Activated CD8-positive, alpha-beta memory T cell treated with anti-CD3 and anti-CD28 coated beads, Interleukin-2, amount 50 U/mL, for 1 hour (primary cell): ENCODE measurements around the gene CDA.

Experiments
- DNase-seq: peaks from one replicate; pipeline ENCODE4 v3.0.0-alpha.2; 2020; ENCODE audit errors: extremely low read depth

CDA gene

GRCh38 chr1:20588634-20589225, at the start of gene CDA:
CDA (plus strand) TSS chr1:20589097; CDS start chr1:20589130, 33 bp downstream.
- DNase-seq, result no peak

- DNase-seq, result no peak
Observed at GRCh38 chr1:20540281-20540680, 48.6 kb upstream of the CDA start.

DNA sequence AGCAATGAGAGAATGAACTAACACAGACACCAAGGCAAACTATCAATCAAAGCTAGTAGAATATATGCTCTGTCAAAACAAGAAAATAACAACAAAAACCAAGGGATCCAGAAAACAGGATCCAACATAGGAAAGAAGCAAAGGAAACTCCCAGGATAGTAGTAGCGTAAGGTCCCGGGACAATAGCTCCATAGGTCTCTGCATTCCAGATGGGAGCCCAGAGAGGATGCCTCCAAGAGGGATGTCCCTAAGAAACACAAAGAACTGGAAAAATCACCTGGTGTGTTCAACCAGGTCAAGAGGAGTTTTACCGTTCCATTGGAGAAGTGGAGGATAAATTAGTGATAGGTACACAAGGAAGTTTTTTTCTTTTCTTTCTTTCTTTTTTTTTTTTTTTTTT, 42.3 kb upstream of the CDA start:
- DNase-seq, result no peak

DNA sequence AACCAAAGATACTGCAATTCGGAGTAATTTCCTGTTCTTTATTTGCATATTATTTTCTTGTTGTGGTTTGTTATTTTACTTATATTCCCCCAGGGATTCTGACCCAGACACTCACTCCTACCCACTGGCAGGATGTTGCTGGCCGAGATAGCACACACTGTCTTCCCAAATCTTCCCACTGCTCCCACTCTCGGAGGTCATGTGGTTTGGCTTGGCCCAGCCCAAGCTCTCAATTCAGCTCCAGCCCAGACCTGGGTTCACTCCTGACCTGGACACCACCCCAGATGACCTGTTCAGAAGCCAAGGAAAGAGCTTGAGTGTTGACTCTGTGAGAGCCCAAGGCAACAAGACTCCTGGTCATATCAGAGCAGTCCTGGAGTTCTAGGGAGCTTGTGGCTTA, 37.7 kb upstream of the CDA start:
- no peak for DNase-seq

GRCh38 chr1:20551945-20552727, 36.8 kb upstream of the CDA start, which contains the start of gene FAM43B:
FAM43B (plus strand) TSS chr1:20552573; CDS start chr1:20552974, 401 bp downstream.
- DNase-seq, result no peak

DNA sequence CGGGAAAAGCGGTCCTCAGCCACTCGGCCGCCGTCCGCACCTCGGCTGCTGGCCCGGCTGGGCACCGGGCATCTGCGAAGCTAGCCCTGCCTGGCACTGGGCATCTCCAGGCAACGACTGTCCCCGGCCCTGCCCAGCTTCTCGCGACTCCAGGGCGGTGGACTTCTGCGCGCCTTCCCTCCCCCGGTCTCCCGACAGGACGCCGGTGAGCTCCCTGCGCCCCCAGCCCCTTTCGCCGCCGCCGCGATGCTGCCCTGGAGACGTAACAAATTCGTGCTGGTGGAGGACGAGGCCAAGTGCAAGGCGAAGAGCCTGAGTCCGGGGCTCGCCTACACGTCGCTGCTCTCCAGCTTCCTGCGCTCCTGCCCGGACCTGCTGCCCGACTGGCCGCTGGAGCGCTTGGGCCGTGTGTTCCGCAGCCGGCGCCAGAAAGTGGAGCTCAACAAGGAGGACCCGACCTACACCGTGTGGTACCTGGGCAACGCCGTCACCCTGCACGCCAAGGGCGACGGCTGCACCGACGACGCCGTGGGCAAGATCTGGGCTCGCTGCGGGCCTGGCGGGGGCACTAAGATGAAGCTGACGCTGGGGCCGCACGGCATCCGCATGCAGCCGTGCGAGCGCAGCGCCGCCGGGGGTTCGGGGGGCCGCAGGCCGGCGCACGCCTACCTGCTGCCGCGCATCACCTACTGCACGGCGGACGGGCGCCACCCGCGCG, 36.0 kb upstream of the CDA start:
- no peak for DNase-seq

- DNase-seq, result no peak
Observed at GRCh38 chr1:20555025-20555757, 33.7 kb upstream of the CDA start.

- no peak for DNase-seq
Observed at GRCh38 chr1:20555758-20556120, 33.2 kb upstream of the CDA start.

DNA sequence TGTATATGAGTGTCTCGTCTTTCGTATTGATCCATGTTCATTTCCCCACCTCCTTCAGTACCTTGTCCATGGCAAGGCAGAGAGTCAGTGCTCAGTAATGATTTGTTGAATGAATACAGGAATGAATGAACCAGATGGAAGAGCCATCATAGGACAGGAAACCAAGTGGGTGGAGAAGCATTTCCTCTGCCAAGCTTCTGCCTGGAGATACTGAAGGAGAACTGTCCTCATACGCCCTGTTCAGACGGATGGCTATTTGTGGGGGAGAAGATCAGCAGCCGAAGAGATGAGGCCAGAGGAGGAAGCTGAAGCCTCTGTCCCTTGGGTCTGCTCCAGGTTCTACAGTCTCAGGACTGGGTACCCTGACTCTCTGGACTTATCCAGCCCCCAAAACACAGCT, 30.7 kb upstream of the CDA start:
- DNase-seq, result no peak

DNA sequence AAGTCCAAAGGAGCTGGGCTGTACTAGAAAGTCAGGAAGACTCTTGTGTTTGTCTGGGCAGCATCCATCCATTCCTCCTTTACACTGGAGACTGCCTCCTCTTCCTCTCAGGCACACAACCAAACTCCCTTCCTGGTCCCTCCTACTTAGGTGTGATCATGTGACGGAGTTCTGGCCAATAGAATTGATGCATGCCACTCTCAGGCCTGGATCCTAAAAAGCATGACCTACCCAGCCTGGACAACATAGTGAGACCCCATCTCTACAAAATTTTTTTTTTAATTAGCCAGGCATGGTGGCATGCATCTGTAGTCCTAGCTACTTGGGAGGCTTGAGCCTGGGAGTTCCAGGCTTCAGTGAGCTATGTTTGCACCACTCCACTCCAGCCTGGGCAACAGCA, 27.9 kb upstream of the CDA start:
- no peak for DNase-seq

GRCh38 chr1:20565234-20565633, 23.7 kb upstream of the CDA start:
- DNase-seq, result no peak

DNA sequence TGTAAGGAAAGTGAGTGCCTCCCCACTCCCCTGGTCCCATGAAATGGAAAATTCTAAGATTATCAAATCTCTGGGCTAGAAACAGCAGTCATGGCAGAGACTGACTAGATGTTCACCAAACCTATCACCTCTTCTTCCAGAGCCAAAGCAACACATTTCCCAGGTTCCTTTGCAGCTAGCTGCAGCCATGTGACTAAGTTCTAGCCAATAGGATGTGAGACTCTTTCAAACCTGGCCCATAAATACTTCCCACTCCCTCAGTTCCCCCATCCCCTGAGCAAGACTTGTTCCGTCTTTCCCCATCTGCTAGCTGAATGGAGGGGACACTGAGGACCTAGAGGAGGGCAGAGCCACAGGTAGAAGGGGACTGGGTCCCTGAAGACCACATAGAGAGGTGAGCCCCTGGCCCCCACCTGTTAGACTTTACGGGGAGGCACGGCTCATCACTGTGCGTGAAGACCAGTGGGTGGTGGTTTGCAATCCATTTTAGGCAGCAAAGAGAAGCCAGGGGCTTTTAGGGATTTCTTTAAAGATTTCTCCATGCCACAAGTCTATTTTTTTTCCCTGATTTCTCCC, 19.3 kb upstream of the CDA start:
- DNase-seq, result no peak

DNA sequence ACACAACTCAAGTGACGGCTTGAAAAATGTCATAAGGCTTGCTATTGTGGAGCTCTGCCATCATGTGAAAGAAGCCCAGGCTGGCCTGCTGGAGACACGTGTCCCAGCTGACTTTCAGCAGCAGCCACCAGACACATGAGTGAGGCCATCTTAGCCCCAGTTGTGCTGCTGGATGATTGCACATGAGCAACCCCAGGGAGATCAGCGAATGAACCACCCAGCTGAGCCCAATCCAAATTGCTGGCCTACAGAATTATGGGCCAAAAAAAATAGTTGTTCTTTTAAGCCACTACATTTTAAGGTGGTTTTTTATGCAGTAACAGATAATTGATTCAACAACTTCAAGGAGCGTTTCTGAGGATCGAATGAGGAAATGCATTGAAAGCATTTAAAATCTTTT, 17.5 kb upstream of the CDA start:
- no peak for DNase-seq

DNA sequence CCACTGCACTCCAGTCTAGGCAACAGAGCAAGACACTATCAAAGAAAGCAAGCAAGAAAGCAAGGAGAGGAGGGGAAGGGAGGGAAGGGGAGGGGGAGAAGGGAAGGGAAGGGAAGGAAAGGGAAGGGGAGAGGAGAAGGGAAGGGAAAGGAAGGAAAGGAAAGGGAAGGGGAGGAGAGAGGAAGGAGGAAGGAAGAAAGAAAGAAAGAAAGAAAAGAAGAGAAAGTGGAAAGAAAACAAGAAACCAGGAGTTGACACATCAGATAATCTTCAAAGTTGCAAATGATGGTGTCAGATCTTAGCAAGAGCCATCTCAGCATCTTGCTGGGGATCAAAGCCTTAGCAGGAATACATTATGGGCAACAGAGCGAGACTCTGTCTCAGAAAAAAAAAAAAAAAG, 14.9 kb upstream of the CDA start:
- no peak for DNase-seq

DNA sequence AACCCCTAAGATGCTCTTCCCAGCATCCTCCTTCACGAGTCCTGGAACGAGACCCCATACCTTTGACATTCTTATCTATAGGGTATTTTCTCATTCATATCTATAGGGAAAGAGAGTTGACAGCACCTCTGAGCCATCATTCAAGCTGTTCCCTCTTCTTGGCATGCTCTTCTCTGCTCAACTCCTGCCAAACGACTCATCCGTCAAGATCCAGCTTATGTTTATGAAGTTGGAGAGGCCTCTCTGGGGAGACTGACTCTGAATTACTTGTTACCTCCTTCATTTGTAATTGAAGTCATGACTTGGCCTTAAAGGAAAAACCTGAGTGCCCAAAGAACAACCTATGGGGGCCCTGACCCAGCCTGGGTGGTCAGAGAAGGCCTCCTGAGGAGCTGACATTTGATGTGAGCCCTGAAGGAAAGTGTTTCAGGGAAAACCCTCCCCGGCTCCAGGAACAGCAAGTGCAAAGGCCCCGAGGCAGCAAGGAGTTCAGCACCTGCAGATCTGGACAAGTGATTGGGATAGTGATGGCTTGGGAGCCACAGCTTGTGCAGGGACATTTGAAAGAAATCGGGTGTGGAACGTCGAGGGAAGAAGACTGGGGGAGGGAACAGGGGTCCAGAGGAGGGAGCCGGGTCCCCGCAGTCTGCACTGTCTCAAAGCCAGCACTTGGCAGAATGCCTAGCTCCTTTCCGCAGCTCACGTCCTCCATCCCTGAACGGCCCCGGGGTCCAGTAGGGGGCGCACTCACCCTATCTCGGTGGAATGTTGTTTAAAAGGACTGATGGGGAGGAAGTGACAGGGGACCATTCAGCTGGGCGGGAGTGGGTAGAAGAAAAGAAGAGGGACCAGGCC, 14.0 kb upstream of the CDA start:
- no peak for DNase-seq

GRCh38 chr1:20575541-20576336, 13.2 kb upstream of the CDA start:
- DNase-seq, result no peak

DNA sequence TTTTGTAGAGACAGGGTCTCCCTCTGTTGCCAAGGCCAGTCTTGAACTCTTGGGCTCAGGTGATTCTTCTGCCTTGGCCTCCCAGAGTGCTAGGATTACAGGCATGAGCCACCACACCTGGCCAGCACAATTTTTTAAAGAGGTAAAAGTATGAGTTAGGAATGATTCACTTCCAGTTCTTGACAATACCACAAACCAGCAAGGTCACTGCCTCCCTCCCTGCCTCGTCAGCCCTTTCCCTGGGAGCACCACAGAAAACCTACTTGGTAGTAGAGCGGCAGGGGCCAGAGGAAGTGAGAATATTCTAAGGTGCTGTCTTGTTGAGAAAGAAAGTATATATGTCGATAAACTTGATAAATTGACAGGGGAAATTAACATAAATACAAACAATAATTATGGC, 10.8 kb upstream of the CDA start:
- no peak for DNase-seq

DNA sequence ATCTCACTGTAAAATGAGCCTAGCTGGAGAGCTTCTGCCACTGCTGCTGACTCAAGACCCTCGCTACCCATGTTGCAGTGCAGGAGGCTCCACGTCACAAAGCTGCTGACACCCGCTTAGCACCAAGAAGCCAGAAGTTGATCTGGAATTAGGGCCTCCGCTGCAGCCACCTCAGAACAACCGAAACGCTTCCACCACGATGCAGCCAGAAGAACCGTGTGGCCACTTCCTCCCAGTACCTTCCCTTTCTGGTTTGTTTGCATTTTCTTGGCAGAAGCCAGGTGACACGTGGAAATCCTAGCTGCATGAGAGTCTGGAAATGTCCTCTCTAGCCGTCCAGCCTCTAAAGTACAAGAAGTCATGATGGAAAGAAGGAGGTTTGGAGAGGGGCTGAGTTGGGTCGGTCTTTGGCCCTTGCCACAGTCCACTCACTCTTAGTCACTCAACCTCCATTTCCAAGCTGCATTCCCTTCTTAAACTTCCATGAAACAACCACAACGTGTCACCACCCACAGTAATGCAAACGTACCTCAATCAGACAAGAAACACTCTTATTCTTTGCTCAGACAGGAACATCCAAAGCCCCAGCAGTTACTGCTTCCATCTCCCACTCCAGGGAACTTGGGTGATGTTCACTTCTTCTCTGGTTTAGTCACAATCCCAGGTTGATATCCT, 10.0 kb upstream of the CDA start:
- no peak for DNase-seq

DNA sequence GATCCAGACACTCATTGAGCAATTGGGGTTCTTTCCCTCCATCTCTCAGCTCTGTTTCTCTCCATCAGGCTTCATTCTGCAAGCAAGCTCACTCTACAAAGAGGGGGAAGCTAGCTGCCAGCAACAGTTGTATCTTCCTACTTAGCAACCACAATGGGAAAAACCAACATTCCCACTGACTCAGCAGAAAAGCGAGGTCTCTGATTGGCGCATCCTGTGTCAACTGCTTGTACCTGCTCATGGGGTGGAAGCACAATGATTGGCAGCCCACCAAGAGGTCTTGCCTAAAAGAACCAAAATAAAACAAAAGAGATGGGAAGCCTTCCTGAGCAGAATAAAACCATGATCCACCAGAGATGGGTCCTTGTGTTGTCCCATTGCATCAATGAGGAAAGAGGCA, 4.0 kb upstream of the CDA start:
- DNase-seq, result no peak
